HG03457 (cell line): ENCODE measurements around the gene PTPRD.

Source experiments
- ATAC-seq: cut with Tn5 transposase; IDR thresholded peaks from one replicate; pipeline ENCODE4 v1.9.1; 2021; ENCODE audit warnings: moderate number of reproducible peaks; ENCODE audit not compliant: unreplicated experiment

The PTPRD gene

GRCh38 chr9:8332871-8333270, 2279.9 kb downstream of the PTPRD start:
- no peak for ATAC-seq

GRCh38 chr9:8332331-8332650, 2280.5 kb downstream of the PTPRD start:
- no peak for ATAC-seq

GRCh38 chr9:8331507-8332330, 2281.1 kb downstream of the PTPRD start:
- no peak for ATAC-seq

- ATAC-seq, result no peak
Observed at GRCh38 chr9:8329561-8330283, 2283.1 kb downstream of the PTPRD start.

- ATAC-seq, result no peak
Observed at GRCh38 chr9:8315211-8315610, 2297.6 kb downstream of the PTPRD start.

GRCh38 chr9:8309258-8309657, 2303.5 kb downstream of the PTPRD start:
- no peak for ATAC-seq

GRCh38 chr9:8304720-8305119, 2308.1 kb downstream of the PTPRD start:
- no peak for ATAC-seq

GRCh38 chr9:8301296-8301695, 2311.5 kb downstream of the PTPRD start:
- no peak for ATAC-seq

GRCh38 chr9:8297047-8297446, 2315.8 kb downstream of the PTPRD start:
- no peak for ATAC-seq

- ATAC-seq, result no peak
Observed at GRCh38 chr9:8292657-8293056, 2320.1 kb downstream of the PTPRD start.

- ATAC-seq, result no peak
Observed at GRCh38 chr9:8289681-8290080, 2323.1 kb downstream of the PTPRD start.

- ATAC-seq, result no peak
Observed at GRCh38 chr9:8287970-8288369, 2324.8 kb downstream of the PTPRD start.

- ATAC-seq, result no peak
Observed at GRCh38 chr9:8287501-8287900, 2325.3 kb downstream of the PTPRD start.

GRCh38 chr9:8284884-8285283, 2327.9 kb downstream of the PTPRD start:
- ATAC-seq, result no peak

GRCh38 chr9:8282535-8282934, 2330.3 kb downstream of the PTPRD start:
- no peak for ATAC-seq

GRCh38 chr9:8280811-8281210, 2332.0 kb downstream of the PTPRD start:
- ATAC-seq, result no peak

- no peak for ATAC-seq
Observed at GRCh38 chr9:8278048-8278447, 2334.8 kb downstream of the PTPRD start.

GRCh38 chr9:8270235-8270634, 2342.6 kb downstream of the PTPRD start:
- ATAC-seq, result no peak

GRCh38 chr9:8268881-8269280, 2343.9 kb downstream of the PTPRD start:
- no peak for ATAC-seq

- no peak for ATAC-seq
Observed at GRCh38 chr9:8268216-8268878, 2344.5 kb downstream of the PTPRD start.

GRCh38 chr9:8267636-8268035, 2345.2 kb downstream of the PTPRD start:
- ATAC-seq, result no peak

- no peak for ATAC-seq
Observed at GRCh38 chr9:8266861-8267260, 2345.9 kb downstream of the PTPRD start.
